GM20431 (cell line): ENCODE results near the gene PARD3B.

ENCODE experiments used
- in situ Hi-C: fragments of 300-500 bp; cut with MseI, MboI; formaldehyde crosslinking; loops from one replicate; pipeline ENCODE4 v1.15.0; 2020; ENCODE audit warnings: low sequenced_read_pairs; ENCODE audit not compliant: unreplicated experiment

Gene PARD3B

DNA sequence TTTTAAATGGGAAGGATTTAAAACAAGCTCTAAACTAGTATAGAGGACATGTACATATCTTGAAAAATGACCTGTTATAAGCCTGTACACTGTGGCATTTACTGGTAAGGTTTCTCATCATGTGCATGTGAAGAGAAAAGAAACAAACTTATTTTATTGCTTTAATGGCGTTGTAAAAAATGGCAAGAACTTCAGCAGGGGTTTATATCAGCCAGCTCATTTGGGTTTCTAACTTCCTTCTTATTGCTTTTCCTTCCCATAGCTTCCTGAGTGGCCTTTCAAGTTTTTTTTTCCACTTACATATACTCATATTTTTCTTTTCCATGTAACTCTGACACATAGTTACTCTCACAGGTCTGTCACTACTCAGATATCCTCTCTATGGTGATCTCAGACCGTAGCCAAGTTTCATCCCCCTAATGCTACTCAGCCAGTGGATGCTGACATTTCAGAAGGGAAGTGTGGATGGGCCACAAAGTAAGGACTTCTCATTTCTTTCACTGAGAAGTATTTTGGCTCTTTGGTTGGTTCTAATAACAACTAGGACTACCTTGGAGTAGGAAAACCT, 198.2 kb downstream of the PARD3B start:
- in situ Hi-C loops = no loop called here

DNA sequence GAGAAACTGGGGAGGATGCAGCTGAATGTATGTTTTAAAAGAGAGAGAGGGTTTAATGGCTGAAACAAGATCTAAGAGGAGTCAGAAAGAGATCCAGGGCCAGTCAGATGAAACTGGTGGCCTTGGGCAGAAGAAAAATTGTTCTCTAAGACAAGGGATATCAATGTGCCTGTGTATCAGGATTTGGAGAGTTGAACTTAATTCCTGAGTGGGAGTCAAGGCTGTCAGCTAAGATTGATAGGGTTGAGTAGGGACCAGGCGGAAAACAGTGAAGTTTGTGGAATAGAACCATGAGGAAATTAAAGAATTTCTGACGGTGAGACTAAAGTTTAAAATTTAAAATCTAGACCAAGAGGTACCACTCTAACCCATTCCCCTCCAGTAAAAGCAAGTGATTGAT, 199.2 kb downstream of the PARD3B start:
- in situ Hi-C loops = no loop called here

- in situ Hi-C loops = no loop called here
These were observed 203.0 kb downstream of the PARD3B start for GRCh38 chr2:204748286-204748685.

- in situ Hi-C loops = no loop called here
These were observed 204.0 kb downstream of the PARD3B start for GRCh38 chr2:204749319-204749718.

- in situ Hi-C loops = no loop called here
These were observed 205.1 kb downstream of the PARD3B start for GRCh38 chr2:204750389-204750788.

GRCh38 chr2:204751472-204751871, 206.2 kb downstream of the PARD3B start:
- in situ Hi-C loops = no loop called here

DNA sequence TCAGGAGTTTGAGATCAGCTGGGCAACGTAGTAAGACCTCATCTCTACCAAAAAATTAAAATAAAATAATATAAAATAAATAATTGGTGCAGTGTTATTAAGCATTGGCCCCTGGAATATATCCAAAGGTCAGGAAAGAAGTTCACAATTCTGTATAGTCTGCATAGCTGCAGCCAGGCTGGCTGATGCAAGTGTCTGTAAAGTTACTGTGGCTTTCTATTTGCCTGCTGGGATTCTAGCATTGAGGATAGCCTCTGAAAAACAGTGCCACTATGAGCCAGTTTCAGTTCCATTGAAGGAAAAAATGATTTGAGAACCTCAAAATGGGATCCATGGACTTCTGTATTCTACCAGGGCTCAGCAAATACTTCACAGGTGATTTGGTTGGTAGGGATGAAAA, 208.6 kb downstream of the PARD3B start:
- in situ Hi-C loops = no loop called here

DNA sequence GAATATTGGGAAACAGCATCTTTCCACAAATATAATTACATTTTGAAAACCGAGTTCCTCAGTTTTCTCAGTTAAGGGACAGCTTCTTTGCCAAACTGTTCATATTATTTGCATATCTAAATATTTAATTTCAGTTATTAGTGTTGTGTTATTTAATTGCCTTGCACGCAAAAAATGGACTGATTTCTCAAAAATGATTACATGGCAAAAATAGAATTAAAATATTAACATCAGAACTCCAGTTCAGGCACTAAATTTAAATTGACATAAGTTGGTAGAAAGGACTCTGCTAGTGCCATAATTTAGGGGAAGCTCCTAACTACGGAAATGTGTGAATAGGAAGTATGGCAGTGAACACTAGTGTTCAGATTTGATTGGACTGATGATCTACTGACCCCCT, 209.6 kb downstream of the PARD3B start:
- in situ Hi-C loops = no loop called here

DNA sequence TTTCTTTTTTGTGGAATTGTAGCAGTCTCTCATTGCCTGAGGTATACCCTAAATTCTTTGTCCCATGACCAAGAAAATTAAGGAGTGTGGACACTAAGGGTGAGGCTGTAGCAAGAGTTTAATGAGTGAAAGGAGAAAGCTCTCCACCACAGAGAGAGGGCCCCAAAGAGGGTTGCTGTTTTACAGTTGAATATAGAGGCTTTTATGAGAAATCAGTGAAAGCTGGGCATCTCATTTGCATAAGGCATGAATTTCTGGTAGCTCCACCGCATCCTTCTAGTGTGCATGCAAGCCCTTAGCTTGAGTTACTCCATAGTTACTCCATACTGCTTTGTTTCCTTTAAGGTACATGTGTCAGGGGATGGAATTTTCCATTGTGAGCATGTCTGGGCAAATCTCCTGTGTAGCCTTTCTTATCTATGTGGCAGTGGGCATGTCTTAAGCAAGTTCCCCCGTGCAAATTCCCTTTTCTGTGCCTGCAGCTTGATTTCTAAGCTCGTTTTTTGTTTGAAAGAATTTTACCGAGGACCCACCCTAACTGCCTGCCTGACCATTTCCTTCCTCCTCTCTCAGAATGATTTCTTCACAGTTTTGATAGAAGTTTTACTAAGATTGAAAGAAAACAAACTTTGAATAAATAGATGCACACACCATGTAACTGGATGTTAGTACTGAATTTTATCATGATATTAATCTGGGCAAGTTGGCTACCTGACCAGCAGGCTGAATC, 218.9 kb downstream of the PARD3B start:
- in situ Hi-C loops = no loop called here

DNA sequence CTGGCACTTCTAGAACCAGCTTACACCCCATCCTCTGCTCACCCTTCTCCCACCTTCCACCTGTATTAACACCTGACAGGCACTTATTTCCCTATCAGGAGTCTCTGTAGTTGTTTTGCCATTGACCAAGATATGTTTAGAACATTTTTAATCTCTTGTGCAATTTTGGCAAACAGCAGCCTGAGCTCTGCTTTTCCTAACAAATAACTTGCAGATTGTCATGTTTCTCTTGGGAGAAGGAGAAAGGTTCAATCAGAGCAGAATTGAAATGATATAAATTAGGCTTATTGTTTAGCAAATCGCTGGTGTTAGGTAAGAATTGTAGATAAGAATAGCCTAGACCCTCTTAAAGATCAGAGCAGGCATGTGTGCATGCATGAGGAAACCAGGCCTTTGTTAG, 225.5 kb downstream of the PARD3B start:
- in situ Hi-C loops = no loop called here

GRCh38 chr2:204771721-204772120, 226.4 kb downstream of the PARD3B start:
- in situ Hi-C loops = no loop called here

DNA sequence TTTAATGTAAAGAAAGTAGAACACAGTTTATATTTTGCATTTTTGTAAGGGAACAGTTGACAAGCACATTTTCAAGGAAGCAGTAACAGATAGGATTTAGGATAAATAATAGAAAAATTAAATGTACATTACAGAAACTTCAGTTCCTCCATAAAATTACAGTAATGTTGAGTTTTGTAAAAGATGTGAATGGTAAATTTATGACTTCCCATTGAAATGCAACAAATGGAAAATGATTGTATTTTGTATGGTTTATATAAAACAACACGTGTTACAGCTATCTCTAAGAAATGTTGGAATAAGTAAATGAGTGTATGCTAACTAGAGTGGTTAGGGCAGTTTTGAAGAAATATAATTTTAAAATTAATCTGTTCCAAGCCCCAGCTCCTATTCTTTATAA, 227.3 kb downstream of the PARD3B start:
- in situ Hi-C loops = no loop called here

DNA sequence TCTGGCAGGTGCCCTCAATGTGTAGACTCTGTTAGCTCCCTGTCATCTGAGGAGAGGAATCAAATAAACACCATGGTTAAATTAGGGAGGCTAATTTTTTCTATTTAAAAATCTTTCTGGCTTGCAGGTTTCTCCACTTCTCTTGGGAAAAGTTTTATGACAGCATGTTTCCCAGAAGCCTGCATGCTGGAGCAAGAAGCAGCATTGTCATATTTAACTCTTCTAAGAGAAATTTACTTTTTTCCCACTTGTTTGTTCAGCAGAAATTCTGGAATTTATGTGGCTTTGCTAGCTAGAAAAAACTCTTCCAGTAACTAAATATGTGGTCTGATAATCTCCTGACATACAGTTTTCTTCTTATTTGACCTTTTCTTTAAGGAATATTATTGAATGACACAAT, 230.5 kb downstream of the PARD3B start:
- in situ Hi-C loops = no loop called here

GRCh38 chr2:204776781-204777559, 231.7 kb downstream of the PARD3B start:
- in situ Hi-C loops = no loop called here

DNA sequence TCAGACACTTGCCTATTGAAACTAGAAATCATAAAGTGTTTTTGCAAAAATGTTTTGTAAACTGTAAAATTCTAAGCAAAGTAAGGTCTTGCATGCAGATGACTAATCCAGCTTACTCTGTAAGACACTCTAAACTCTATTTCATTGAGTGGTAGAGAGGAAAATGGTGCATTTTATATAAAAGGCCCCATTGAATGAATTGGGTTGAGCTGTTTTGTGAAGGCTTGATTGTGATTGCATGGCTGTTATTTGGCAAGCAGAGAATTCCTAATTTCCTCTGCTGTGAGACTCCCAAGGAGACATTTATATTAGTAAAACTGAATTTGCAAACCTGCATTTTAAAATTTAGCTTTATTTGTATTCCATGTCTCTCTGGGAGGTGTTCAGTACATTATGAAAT, 234.5 kb downstream of the PARD3B start:
- in situ Hi-C loops = no loop called here

DNA sequence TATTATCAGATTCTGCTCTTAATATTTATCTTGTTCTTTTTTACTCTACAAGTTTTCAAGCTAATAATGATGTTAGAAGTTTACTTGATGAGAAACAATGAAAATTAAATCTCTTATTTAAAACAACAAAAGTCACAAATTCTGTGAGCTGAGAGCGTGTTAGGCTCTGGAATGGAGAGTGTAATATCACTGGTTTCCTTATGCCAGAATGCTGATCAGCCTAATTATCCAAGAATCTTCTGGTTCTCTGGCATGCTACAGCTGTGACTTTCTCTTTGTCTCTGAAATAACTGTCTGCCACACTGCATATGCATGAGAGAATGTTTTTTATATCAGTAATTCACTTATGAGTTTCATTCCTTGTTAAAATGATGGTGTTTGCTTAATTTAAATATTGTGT, 236.7 kb downstream of the PARD3B start:
- in situ Hi-C loops = no loop called here

DNA sequence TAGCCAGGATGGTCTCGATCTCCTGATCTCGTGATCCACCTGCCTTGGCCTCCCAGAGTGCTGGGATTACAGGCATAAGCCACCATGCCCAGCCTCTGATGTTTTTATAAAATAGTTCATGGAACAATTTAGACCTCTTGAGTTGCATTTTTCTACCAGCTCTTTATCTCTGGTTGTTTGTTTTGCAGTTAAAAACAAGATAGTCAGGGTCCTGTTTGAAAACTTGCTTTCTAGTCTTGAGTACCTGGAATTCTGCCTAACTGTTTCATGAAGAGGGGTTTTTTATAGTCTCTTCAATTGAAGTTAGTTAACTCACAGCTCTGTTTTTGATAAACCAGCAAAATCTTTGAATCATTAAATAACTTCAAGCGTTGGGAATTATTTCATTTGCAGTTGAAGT, 244.8 kb downstream of the PARD3B start:
- in situ Hi-C loops = no loop called here

- in situ Hi-C loops = no loop called here
These were observed 246.0 kb downstream of the PARD3B start for GRCh38 chr2:204791230-204791629.

DNA sequence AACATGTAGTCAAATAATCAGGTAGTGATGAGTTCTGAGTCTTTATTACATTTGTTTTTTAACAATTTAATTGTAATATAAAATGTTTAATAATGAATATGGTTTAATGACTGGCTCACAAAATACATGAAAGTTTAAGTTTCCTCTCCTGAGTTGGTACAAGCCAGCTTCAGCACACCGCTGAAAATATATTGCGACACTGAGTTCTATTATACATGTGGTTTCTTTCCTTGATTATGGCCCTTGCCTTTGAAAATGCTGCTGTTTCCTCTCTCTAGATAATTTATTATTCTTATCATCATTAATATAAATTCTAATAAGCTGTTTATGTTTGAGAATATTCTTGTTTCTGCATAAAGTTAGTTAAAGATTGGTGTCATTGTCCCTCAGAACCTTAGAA, 249.3 kb downstream of the PARD3B start:
- in situ Hi-C loops = no loop called here

- in situ Hi-C loops = no loop called here
These were observed 249.9 kb downstream of the PARD3B start for GRCh38 chr2:204795156-204795555.

DNA sequence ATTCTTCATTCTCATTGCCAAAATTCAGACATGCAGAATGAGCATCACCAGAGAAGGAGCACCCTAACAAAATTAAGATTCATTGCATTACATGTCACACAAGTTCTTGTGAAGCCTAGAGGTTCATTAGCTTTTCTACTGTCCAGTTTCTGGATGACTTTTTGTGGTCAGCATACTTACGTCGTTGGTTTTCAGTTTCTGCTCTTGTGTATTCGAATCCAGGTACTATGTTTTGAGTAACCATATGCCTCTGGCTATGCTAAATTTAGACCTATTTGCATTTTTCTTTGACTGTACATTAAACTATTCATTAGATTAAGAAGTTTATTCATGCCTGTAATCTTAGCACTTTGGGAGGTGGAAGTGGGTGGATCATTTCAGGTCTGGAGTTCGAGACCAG, 251.3 kb downstream of the PARD3B start:
- in situ Hi-C loops = no loop called here
